22Rv1 (cell line): ENCODE results near the gene PDIA5.

Source experiments
- CTCF ChIP-seq: fragments of 450-650 bp; IDR thresholded peaks from 2 replicates; pipeline ENCODE4 v1.5.1; 2017; ENCODE audit warnings: mild to moderate bottlenecking
- ZFX ChIP-seq: fragments of 450-650 bp; IDR thresholded peaks from 2 replicates; pipeline ENCODE4 v1.6.1; 2017; ENCODE audit warnings: antibody characterized with exemption, borderline replicate concordance

DNA sequence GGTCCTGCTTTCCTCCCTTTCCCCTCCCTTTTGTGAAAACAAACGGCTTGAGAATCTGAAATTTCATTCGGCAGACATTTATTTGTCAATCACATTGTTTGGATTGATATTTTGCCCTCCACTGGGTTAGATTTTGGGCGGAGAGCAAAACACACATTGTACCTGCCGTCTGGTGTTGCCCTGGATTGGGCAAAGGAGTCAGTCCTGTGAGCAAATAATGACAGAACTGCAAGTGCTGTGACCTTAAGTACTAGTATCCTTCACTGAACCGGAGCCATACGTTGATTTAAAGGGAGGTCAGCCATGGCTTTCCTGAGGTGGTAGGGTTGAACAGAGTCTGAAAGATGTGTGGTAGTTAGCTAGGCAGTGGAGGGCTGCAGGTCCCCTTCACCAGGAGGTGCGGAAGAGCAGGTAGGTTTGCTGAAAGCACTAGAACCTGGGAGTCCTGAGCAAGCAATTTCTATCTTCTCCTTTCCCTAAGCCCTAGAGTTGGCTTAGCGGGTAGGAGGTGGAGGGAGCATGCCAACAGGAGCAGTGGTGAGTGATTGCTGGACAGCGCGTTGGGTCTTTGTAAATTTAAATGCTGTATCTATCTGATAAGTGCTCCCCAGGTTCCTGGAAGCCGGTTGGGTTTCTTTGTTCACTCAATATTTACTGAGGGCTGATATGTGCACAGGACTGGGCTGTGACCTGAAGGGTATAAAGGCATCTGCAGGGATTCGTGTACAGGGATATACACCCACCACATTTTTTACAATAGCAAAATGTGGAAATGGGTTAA is 2.0 kb downstream of the PDIA5 start:
- TF ChIP-seq CTCF (no peak), ZFX (no peak)
